SK-N-MC (cell line): ENCODE data around the gene RAB4A.

ENCODE experiments used
- DNase-seq: peaks from one replicate; pipeline ENCODE4 v3.0.0-alpha.2; 2011; ENCODE audit warnings: low read depth, low spot score
- H3K27ac ChIP-seq: fragments of 200-600 bp; sonication (generic); 2 replicates; pipeline ENCODE4 v1.5.1; 2016; ENCODE audit warnings: mixed run types
- H3K36me3 ChIP-seq: fragments of 200-600 bp; sonication (generic); 2 replicates; pipeline ENCODE4 v1.6.1; 2017; ENCODE audit warnings: antibody characterized with exemption, low read length, mixed read lengths; ENCODE audit not compliant: insufficient read depth
- H3K4me3 ChIP-seq: fragments of 200-600 bp; sonication (generic); 2 replicates; pipeline ENCODE4 v1.5.1; 2016
- H3K9ac ChIP-seq: fragments of 200-600 bp; sonication (generic); 2 replicates; pipeline ENCODE4 v1.8.0; 2017; ENCODE audit warnings: mixed run types, mixed read lengths; ENCODE audit not compliant: insufficient read length
- H3K9me3 ChIP-seq: fragments of 200-600 bp; sonication (generic); 2 replicates; pipeline ENCODE4 v1.6.1; 2017; ENCODE audit warnings: low read depth, mild to moderate bottlenecking, antibody characterized with exemption, low read length, moderate library complexity, mixed read lengths
- EZH2 ChIP-seq: fragments of 200-600 bp; sonication (generic); IDR thresholded peaks from one replicate; pipeline ENCODE4 v1.6.1; 2017; ENCODE audit warnings: antibody characterized with exemption
- FOXP2 ChIP-seq: optimal IDR thresholded peaks from 2 replicates; pipeline ENCODE3; 2011; ENCODE audit warnings: mild to moderate bottlenecking, moderate library complexity; ENCODE audit not compliant: insufficient read depth; ENCODE audit errors: extremely low read length, control extremely low read depth
- POLR2AphosphoS5 ChIP-seq: IDR thresholded peaks from 2 replicates; pipeline ENCODE4 v1.6.1; 2012; ENCODE audit warnings: mild to moderate bottlenecking, low read depth, low read length, borderline replicate concordance

The RAB4A gene

GRCh38 chr1:229238674-229239415 is 32.1 kb upstream of the RAB4A start:
- H3K27ac ChIP-seq: no peak overlapping the region

GRCh38 chr1:229240532-229240931 is 30.4 kb upstream of the RAB4A start:
- no peak overlapping the region for H3K4me3 ChIP-seq
- no peak overlapping the region for H3K9ac ChIP-seq
- H3K9me3 ChIP-seq: peaks cover 5% of the 10 kb centered on the region; the same call in 1 of the 2 replicates
- H3K27ac ChIP-seq: no peak overlapping the region
- TF ChIP-seq FOXP2: no peak
- no peak for TF ChIP-seq EZH2
- no peak for TF ChIP-seq POLR2AphosphoS5
- H3K36me3 ChIP-seq: no peaks in the 10 kb centered on the region
- DNase-seq: no peak

More at GRCh38 chr1:229238674-229239415, 32.1 kb upstream of the RAB4A start:
- H3K9ac ChIP-seq: no peak overlapping the region
- peaks cover under 1% of the 10 kb centered on the region; the same call in 1 of the 2 replicates for H3K9me3 ChIP-seq
- H3K36me3 ChIP-seq: no peaks in the 10 kb centered on the region
- no peak overlapping the region for H3K4me3 ChIP-seq
- no peak for TF ChIP-seq POLR2AphosphoS5
- TF ChIP-seq EZH2: no peak
- TF ChIP-seq FOXP2: no peak
- DNase-seq: no peak

DNA sequence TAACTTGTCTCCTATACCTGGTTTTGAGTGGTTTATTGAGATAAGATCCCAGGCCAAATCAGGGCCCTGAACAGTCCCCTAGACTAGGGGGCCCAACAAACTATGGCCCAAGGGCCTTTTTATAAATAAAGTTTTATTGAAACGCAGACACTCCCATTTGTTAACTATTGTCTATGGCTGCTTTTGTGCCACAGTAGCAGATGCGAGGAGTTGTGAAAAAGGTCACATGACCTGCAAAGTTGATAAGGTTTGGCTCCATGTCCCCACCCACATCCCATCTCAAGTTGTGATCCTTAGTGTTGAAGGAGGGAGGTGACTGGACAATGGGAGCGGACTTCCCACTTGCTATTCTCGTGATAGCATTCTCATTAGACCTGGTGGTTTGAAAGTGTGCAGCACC is 29.5 kb upstream of the RAB4A start:
- H3K9me3 ChIP-seq: peaks cover 5% of the 10 kb centered on the region; the same call in 1 of the 2 replicates
- TF ChIP-seq EZH2 (no peak), FOXP2 (no peak), POLR2AphosphoS5 (no peak)
- no peak for DNase-seq

GRCh38 chr1:229243638-229244037 is 27.3 kb upstream of the RAB4A start:
- H3K27ac ChIP-seq: no peak overlapping the region
- peaks cover 5% of the 10 kb centered on the region; the same call in 1 of the 2 replicates for H3K9me3 ChIP-seq
- TF ChIP-seq FOXP2 (no peak), POLR2AphosphoS5 (no peak), EZH2 (no peak)
- H3K36me3 ChIP-seq: no peaks in the 10 kb centered on the region
- no peak for DNase-seq
- H3K9ac ChIP-seq: no peak overlapping the region
- no peak overlapping the region for H3K4me3 ChIP-seq

More for the DNA sequence above, 29.5 kb upstream of the RAB4A start:
- Histone ChIP-seq H3K4me3 (no peak overlapping the region), H3K36me3 (no peaks in the 10 kb centered on the region), H3K27ac (no peak overlapping the region), H3K9ac (no peak overlapping the region)

DNA sequence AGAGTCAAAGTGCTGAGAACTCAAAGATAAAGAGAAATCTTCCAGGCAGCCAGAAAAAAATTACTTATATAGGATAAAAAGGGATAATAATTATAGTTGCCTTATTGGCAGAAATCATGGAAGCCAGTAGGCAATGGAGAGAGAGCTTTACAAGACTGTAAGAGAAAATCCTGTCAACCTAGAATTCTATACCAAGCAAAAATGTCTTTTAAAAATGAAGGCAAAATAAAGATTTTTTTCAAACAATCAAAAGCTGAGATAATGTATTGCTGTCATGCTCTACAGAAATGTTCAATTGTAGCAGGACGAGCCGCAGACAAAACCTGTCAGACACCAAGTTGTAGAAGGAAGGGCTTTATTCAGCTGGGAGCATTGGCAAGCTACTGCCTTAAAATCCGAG is 26.8 kb upstream of the RAB4A start:
- TF ChIP-seq POLR2AphosphoS5 (no peak), FOXP2 (no peak), EZH2 (no peak)

DNA sequence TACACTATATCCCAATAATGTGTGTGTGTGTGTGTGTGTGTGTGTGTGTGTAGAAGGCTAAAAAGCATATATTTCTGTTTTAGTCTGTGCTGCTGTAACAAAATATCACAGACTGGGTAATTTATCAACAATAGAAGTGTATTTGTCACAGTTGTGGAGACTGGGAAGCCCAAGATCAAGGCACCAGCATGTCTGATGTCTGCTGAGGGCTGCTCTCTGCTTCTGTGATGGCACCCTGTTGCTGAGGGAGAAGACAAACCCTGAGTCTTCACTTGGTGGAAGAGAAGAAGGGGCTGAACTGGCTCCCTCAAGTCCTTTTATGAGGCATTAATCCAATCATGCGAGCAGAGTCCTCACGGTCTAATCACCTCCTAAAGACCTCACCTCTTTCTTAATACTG is 23.0 kb upstream of the RAB4A start:
- TF ChIP-seq FOXP2 (no peak), POLR2AphosphoS5 (no peak), EZH2 (no peak)
- H3K27ac ChIP-seq: no peak overlapping the region
- no peak overlapping the region for H3K4me3 ChIP-seq
- no peak for DNase-seq
- no peaks in the 10 kb centered on the region for H3K36me3 ChIP-seq
- H3K9me3 ChIP-seq: peaks cover 5% of the 10 kb centered on the region; the same call in 1 of the 2 replicates
- no peak overlapping the region for H3K9ac ChIP-seq

More for the DNA sequence above, 26.8 kb upstream of the RAB4A start:
- peaks cover 5% of the 10 kb centered on the region; the same call in 1 of the 2 replicates for H3K9me3 ChIP-seq
- no peaks in the 10 kb centered on the region for H3K36me3 ChIP-seq
- no peak for DNase-seq
- no peak overlapping the region for H3K27ac ChIP-seq
- H3K9ac ChIP-seq: no peak overlapping the region
- H3K4me3 ChIP-seq: no peak overlapping the region

- H3K27ac ChIP-seq: no peak overlapping the region
- no peak overlapping the region for H3K9ac ChIP-seq
- no peaks in the 10 kb centered on the region for H3K36me3 ChIP-seq
- TF ChIP-seq POLR2AphosphoS5 (no peak), FOXP2 (no peak), EZH2 (no peak)
- no peak overlapping the region for H3K4me3 ChIP-seq
- no peak for DNase-seq
- H3K9me3 ChIP-seq: 0 out of 2 replicates have a peak, but pooled peaks cover 1% of the 10 kb centered on the region
These were observed 21.8 kb upstream of the RAB4A start for GRCh38 chr1:229248821-229249817.

DNA sequence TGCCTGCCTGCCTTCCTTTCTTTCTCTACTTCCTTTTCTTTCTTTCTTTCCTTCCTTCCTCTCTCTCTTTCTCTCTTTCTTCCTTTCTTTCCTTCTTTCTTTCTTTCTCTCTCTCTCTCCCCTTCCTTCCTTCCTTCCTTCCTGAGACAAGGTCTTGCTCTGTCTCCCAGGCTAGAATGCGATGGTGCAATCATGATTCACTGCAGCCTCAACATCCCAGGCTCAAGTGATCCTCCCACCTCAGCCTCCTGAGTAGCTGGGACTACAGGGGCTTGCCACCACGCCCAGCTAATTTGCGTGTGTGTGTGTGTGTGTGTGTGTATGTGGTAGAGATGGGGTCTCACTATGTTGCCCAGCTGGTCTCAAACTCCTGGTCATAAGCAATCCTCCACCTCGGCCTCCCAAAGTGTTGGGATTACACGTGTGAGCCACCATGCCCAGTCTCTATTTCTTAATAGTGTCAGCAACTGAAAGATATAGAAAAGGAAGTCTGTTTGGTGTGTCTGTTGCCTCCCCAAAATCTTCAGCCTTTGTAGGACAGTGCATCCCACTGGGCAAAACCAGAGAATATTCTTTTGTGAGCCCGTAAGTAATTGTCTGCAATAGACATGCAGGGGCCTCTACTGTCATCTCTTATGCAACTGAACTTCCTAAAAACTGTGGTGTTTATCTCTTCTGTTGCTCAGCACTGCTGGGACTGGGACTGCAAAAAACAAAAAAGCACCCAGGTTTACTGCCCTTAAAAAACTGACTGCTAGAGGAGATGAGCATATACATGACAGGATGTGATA is 20.9 kb upstream of the RAB4A start:
- no peaks in the 10 kb centered on the region for H3K9me3 ChIP-seq
- no peak for DNase-seq
- no peak overlapping the region for H3K27ac ChIP-seq
- no peak overlapping the region for H3K4me3 ChIP-seq
- TF ChIP-seq EZH2 (no peak), POLR2AphosphoS5 (no peak), FOXP2 (no peak)
- H3K9ac ChIP-seq: no peak overlapping the region
- H3K36me3 ChIP-seq: no peaks in the 10 kb centered on the region
